ENCODE results near the gene PROX2.
A peak's percentile ranks its signal among the peaks of the same experiment; 100 is the strongest.

PROX2 gene

GRCh38 chr14:74875204-74875603 is 741 bp downstream of the PROX2 start:
- no peak for DNase-seq

GRCh38 chr14:74871819-74872218 is 4.1 kb downstream of the PROX2 start:
- DNase-seq: no peak

GRCh38 chr14:74868739-74869138 is 7.2 kb downstream of the PROX2 start:
- no peak for DNase-seq

GRCh38 chr14:74867673-74868072 is 8.3 kb downstream of the PROX2 start:
- peak; percentile 49 for DNase-seq

- DNase-seq: no peak
These were observed 9.1 kb downstream of the PROX2 start for GRCh38 chr14:74866708-74867389.

GRCh38 chr14:74865156-74865555 is 10.8 kb downstream of the PROX2 start:
- DNase-seq: no peak

GRCh38 chr14:74864198-74864597 is 11.7 kb downstream of the PROX2 start:
- DNase-seq: no peak

GRCh38 chr14:74863274-74863673 is 12.7 kb downstream of the PROX2 start:
- no peak for DNase-seq

GRCh38 chr14:74861734-74862090 is 14.2 kb downstream of the PROX2 start:
- no peak for DNase-seq

GRCh38 chr14:74860899-74861733 is 14.8 kb downstream of the PROX2 start:
- DNase-seq: peak; percentile 89

- DNase-seq: no peak
These were observed 16.0 kb downstream of the PROX2 start for GRCh38 chr14:74859757-74860552.

- no peak for DNase-seq
These were observed 17.9 kb downstream of the PROX2 start for GRCh38 chr14:74858022-74858421.

- no peak for DNase-seq
These were observed 19.6 kb downstream of the PROX2 start for GRCh38 chr14:74856366-74856765.

- no peak for DNase-seq
These were observed 20.0 kb downstream of the PROX2 start for GRCh38 chr14:74855945-74856344.

GRCh38 chr14:74855021-74855420 is 20.9 kb downstream of the PROX2 start:
- no peak for DNase-seq

GRCh38 chr14:74853581-74853980 is 22.4 kb downstream of the PROX2 start:
- DNase-seq: no peak

- peak; percentile 41 for DNase-seq
These were observed 22.9 kb downstream of the PROX2 start for GRCh38 chr14:74852922-74853530.

GRCh38 chr14:74848768-74849167 is 27.2 kb downstream of the PROX2 start:
- no peak for DNase-seq

- no peak for DNase-seq
These were observed 28.8 kb downstream of the PROX2 start for GRCh38 chr14:74846968-74847665.

- DNase-seq: peak; percentile 65
These were observed 29.8 kb downstream of the PROX2 start for GRCh38 chr14:74846168-74846567.

GRCh38 chr14:74843653-74844052 is 32.3 kb downstream of the PROX2 start:
- no peak for DNase-seq
